Mesendoderm (in vitro differentiated cells): Measurements from ENCODE around the gene ERGIC1.

Source experiments
- DNase-seq: peaks from one replicate; pipeline ENCODE4 v3.0.0; 2013
- H2AK5ac ChIP-seq: 2 replicates; pipeline ENCODE4 v1.6.1; 2013; ENCODE audit warnings: low read length, inconsistent platforms
- H2BK120ac ChIP-seq: 2 replicates; pipeline ENCODE4 v1.6.1; 2013; ENCODE audit warnings: low read depth, mild to moderate bottlenecking, low read length, moderate library complexity, mixed read lengths
- H2BK15ac ChIP-seq: replicated peaks from 2 replicates; pipeline ENCODE4 v1.6.1; 2013; ENCODE audit warnings: low read depth, mild to moderate bottlenecking, moderate library complexity
- H2BK5ac ChIP-seq: 2 replicates; pipeline ENCODE4 v1.6.1; 2013; ENCODE audit warnings: low read length, inconsistent platforms
- H3K18ac ChIP-seq: 2 replicates; pipeline ENCODE4 v1.6.1; 2013; ENCODE audit warnings: mild to moderate bottlenecking, low read length, mixed read lengths
- H3K23ac ChIP-seq: one replicate; pipeline ENCODE4 v1.6.1; 2013; ENCODE audit warnings: low read length
- H3K27ac ChIP-seq: 2 replicates; pipeline ENCODE4 v1.5.1; 2013; ENCODE audit warnings: low read depth, mild to moderate bottlenecking, inconsistent platforms, low read length, moderate library complexity
- H3K27me3 ChIP-seq: 2 replicates; pipeline ENCODE4 v1.6.1; 2013; ENCODE audit warnings: low read length, control low read depth, mild to moderate bottlenecking, inconsistent platforms; ENCODE audit not compliant: insufficient read depth, poor library complexity
- H3K36me3 ChIP-seq: 2 replicates; pipeline ENCODE4 v1.6.1; 2013; ENCODE audit warnings: low read length, inconsistent platforms; ENCODE audit not compliant: control insufficient read depth, insufficient read depth
- H3K4ac ChIP-seq: one replicate; pipeline ENCODE4 v1.6.1; 2013; ENCODE audit warnings: low read depth, mild to moderate bottlenecking, low read length, moderate library complexity
- H3K4me1 ChIP-seq: 2 replicates; pipeline ENCODE4 v1.6.1; 2013; ENCODE audit warnings: low read depth, low read length, inconsistent platforms; ENCODE audit not compliant: control insufficient read depth
- H3K4me2 ChIP-seq: 2 replicates; pipeline ENCODE4 v1.6.1; 2013; ENCODE audit warnings: low read length
- H3K4me3 ChIP-seq: 2 replicates; pipeline ENCODE4 v1.5.1; 2013; ENCODE audit warnings: mild to moderate bottlenecking, low read length
- H3K56ac ChIP-seq: one replicate; pipeline ENCODE4 v1.6.1; 2013; ENCODE audit warnings: low read length
- H3K79me1 ChIP-seq: 2 replicates; pipeline ENCODE4 v1.6.1; 2013; ENCODE audit warnings: low read length, inconsistent platforms
- H3K79me2 ChIP-seq: 2 replicates; pipeline ENCODE4 v1.6.1; 2013; ENCODE audit warnings: mild to moderate bottlenecking, low read length; ENCODE audit not compliant: control insufficient read depth, insufficient read depth
- H3K9ac ChIP-seq: 2 replicates; pipeline ENCODE4 v1.6.1; 2013; ENCODE audit warnings: low read length, inconsistent platforms
- H4K5ac ChIP-seq: one replicate; pipeline ENCODE4 v1.6.1; 2013; ENCODE audit warnings: low read length
- H4K8ac ChIP-seq: one replicate; pipeline ENCODE4 v1.6.1; 2013; ENCODE audit warnings: low read depth, mild to moderate bottlenecking, control low read depth, low read length, moderate library complexity
- WGBS: extraction: QIAGEN DNeasy Blood & Tissue Kit; methylation state at CpG from one replicate; pipeline ENCODE4 v1.1.7; 2013; ENCODE audit warnings: low lambda C conversion rate, missing lambda C conversion rate; ENCODE audit not compliant: insufficient coverage; ENCODE audit errors: extremely low coverage; 5-methylcytosine and 5-hydroxymethylcytosine counted together

ERGIC1 gene

GRCh38 chr5:172911976-172912375, 77.9 kb downstream of the ERGIC1 start:
- no peaks in the 10 kb centered on the region for H3K27me3 ChIP-seq

GRCh38 chr5:172913117-172913850, 79.2 kb downstream of the ERGIC1 start:
- no peak overlapping the region for H3K18ac ChIP-seq
- no peaks in the 10 kb centered on the region for H3K27me3 ChIP-seq
- H2BK5ac ChIP-seq = no peak overlapping the region
- no peak overlapping the region for H2BK15ac ChIP-seq
- no peak overlapping the region for H3K4me2 ChIP-seq
- peaks cover 6% of the 10 kb centered on the region for H3K36me3 ChIP-seq
- no peaks in the 10 kb centered on the region for H3K4me1 ChIP-seq
- H4K8ac ChIP-seq = no peak overlapping the region
- no peak overlapping the region for H2AK5ac ChIP-seq
- no peak overlapping the region for H3K27ac ChIP-seq
- no peak overlapping the region for H3K9ac ChIP-seq
- no peak for DNase-seq
- H3K79me2 ChIP-seq = no peaks in the 10 kb centered on the region
- no CpG with 5 or more reads among the region's 11 CpGs for WGBS
- no peaks in the 10 kb centered on the region for H3K79me1 ChIP-seq
- H3K23ac ChIP-seq = no peak overlapping the region
- no peak overlapping the region for H3K4me3 ChIP-seq
- no peak overlapping the region for H2BK120ac ChIP-seq
- H4K5ac ChIP-seq = no peak overlapping the region
- no peak overlapping the region for H3K4ac ChIP-seq
- H3K56ac ChIP-seq = no peak overlapping the region

More at GRCh38 chr5:172911976-172912375, 77.9 kb downstream of the ERGIC1 start:
- WGBS = no CpG with 5 or more reads among the region's 1 CpG
- no peaks in the 10 kb centered on the region for H3K4me1 ChIP-seq
- no peak overlapping the region for H3K18ac ChIP-seq
- H2BK120ac ChIP-seq = no peak overlapping the region
- H3K79me1 ChIP-seq = no peaks in the 10 kb centered on the region
- H3K56ac ChIP-seq = no peak overlapping the region
- no peak overlapping the region for H3K9ac ChIP-seq
- no peak overlapping the region for H4K8ac ChIP-seq
- H3K4ac ChIP-seq = no peak overlapping the region
- H2BK15ac ChIP-seq = no peak overlapping the region
- no peak overlapping the region for H3K4me3 ChIP-seq
- no peak overlapping the region for H2BK5ac ChIP-seq
- no peak overlapping the region for H2AK5ac ChIP-seq
- H3K23ac ChIP-seq = no peak overlapping the region
- H4K5ac ChIP-seq = no peak overlapping the region
- no peak for DNase-seq
- no peak overlapping the region for H3K27ac ChIP-seq
- H3K79me2 ChIP-seq = no peaks in the 10 kb centered on the region
- H3K4me2 ChIP-seq = no peak overlapping the region
- H3K36me3 ChIP-seq = peaks cover 6% of the 10 kb centered on the region

- no CpG with 5 or more reads among the region's 10 CpGs for WGBS
These were observed 81.5 kb downstream of the ERGIC1 start for GRCh38 chr5:172915514-172915913.

GRCh38 chr5:172918421-172919371, 84.6 kb downstream of the ERGIC1 start:
- H3K56ac ChIP-seq = no peak overlapping the region
- no peak overlapping the region for H4K8ac ChIP-seq
- H3K36me3 ChIP-seq = peaks cover 6% of the 10 kb centered on the region
- no peak overlapping the region for H4K5ac ChIP-seq
- no peaks in the 10 kb centered on the region for H3K79me1 ChIP-seq
- no peak overlapping the region for H3K4ac ChIP-seq
- H3K4me2 ChIP-seq = no peak overlapping the region
- no peak overlapping the region for H3K4me3 ChIP-seq
- H2BK15ac ChIP-seq = no peak overlapping the region
- H3K4me1 ChIP-seq = no peaks in the 10 kb centered on the region
- H3K9ac ChIP-seq = no peak overlapping the region
- H3K79me2 ChIP-seq = no peaks in the 10 kb centered on the region
- no peak overlapping the region for H2BK120ac ChIP-seq
- no peak overlapping the region for H3K23ac ChIP-seq
- DNase-seq = no peak
- H3K27ac ChIP-seq = no peak overlapping the region
- WGBS = no CpG with 5 or more reads among the region's 28 CpGs
- H2AK5ac ChIP-seq = no peak overlapping the region
- no peak overlapping the region for H2BK5ac ChIP-seq
- H3K27me3 ChIP-seq = no peaks in the 10 kb centered on the region
- H3K18ac ChIP-seq = no peak overlapping the region

More at GRCh38 chr5:172915514-172915913, 81.5 kb downstream of the ERGIC1 start:
- H3K23ac ChIP-seq = no peak overlapping the region
- H3K9ac ChIP-seq = no peak overlapping the region
- H4K8ac ChIP-seq = no peak overlapping the region
- H2BK120ac ChIP-seq = no peak overlapping the region
- H3K36me3 ChIP-seq = peaks cover 10% of the 10 kb centered on the region
- H3K4ac ChIP-seq = no peak overlapping the region
- H3K79me2 ChIP-seq = no peaks in the 10 kb centered on the region
- no peak overlapping the region for H3K4me3 ChIP-seq
- no peak overlapping the region for H3K56ac ChIP-seq
- no peaks in the 10 kb centered on the region for H3K27me3 ChIP-seq
- H3K18ac ChIP-seq = no peak overlapping the region
- H3K79me1 ChIP-seq = no peaks in the 10 kb centered on the region
- H2BK5ac ChIP-seq = no peak overlapping the region
- DNase-seq = no peak
- no peaks in the 10 kb centered on the region for H3K4me1 ChIP-seq
- no peak overlapping the region for H4K5ac ChIP-seq
- H2BK15ac ChIP-seq = no peak overlapping the region
- no peak overlapping the region for H2AK5ac ChIP-seq
- no peak overlapping the region for H3K4me2 ChIP-seq
- no peak overlapping the region for H3K27ac ChIP-seq

GRCh38 chr5:172919525-172920446, 85.7 kb downstream of the ERGIC1 start:
- no peaks in the 10 kb centered on the region for H3K79me1 ChIP-seq

More at GRCh38 chr5:172919525-172920446, 85.7 kb downstream of the ERGIC1 start:
- Histone ChIP-seq H3K27ac (no peak overlapping the region), H3K79me2 (no peaks in the 10 kb centered on the region), H3K27me3 (no peaks in the 10 kb centered on the region), H3K4me3 (no peak overlapping the region), H3K4ac (no peak overlapping the region), H3K23ac (no peak overlapping the region), H3K36me3 (peaks cover 6% of the 10 kb centered on the region), H4K5ac (no peak overlapping the region), H3K9ac (no peak overlapping the region), H3K18ac (no peak overlapping the region), H2BK5ac (no peak overlapping the region), H4K8ac (no peak overlapping the region), H2BK120ac (no peak overlapping the region), H2BK15ac (no peak overlapping the region), H2AK5ac (no peak overlapping the region), H3K4me2 (no peak overlapping the region), H3K56ac (no peak overlapping the region), H3K4me1 (no peaks in the 10 kb centered on the region)
- DNase-seq = no peak
- WGBS = no CpG with 5 or more reads among the region's 16 CpGs
